Activated naive CD8-positive, alpha-beta T cell treated with anti-CD3 and anti-CD28 coated beads, Interleukin-2, amount 50 U/mL, for 24 hours (primary cell): ENCODE measurements around the gene TLR4.

ENCODE experiments used
- ATAC-seq: fragments of 150-1000 bp; cut with Tn5 transposase; one replicate; pipeline ENCODE4 v1.10.0; 2021
- DNase-seq: peaks from one replicate; pipeline ENCODE4 v3.0.0; 2021
- H3K27ac Mint-ChIP-seq: one replicate; pipeline ENCODE4 v1.8.0; 2021; ENCODE audit warnings: mild to moderate bottlenecking, mixed read lengths
- H3K27me3 Mint-ChIP-seq: one replicate; pipeline ENCODE4 v1.8.0; 2021; ENCODE audit warnings: mixed read lengths
- H3K36me3 Mint-ChIP-seq: one replicate; pipeline ENCODE4 v1.8.0; 2021; ENCODE audit warnings: low read depth, mixed read lengths
- H3K4me1 Mint-ChIP-seq: one replicate; pipeline ENCODE4 v1.8.0; 2021; ENCODE audit warnings: mixed read lengths
- H3K4me3 Mint-ChIP-seq: one replicate; pipeline ENCODE4 v1.8.0; 2021; ENCODE audit warnings: mild to moderate bottlenecking, moderate library complexity, mixed read lengths
- H3K9me3 Mint-ChIP-seq: one replicate; pipeline ENCODE4 v1.8.0; 2021; ENCODE audit warnings: mixed read lengths

Gene TLR4

DNA sequence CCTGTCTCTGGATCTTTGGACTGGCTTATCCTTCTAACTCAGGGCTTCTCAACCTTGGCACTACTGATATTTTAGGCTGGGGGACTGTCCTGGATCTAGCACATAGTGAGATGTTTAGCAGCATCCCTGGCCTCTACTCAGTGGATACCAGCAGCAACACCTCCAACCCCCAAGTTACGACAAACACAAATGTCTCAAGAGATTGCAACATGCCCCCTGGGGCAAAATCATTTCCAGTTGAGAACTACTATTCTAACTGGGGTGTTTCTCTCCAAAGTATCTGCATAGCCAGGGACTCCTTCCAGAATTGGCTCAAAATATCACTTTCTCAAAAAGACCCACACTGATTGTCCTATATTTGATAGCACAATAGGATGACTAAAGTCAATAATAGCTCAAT is 7.2 kb upstream of the TLR4 start:
- H3K36me3 Mint-ChIP-seq = no peaks in the 10 kb centered on the region
- H3K27ac Mint-ChIP-seq = no peak overlapping the region
- DNase-seq (no peak), ATAC-seq (no peak)
- H3K27me3 Mint-ChIP-seq = no peaks in the 10 kb centered on the region
- H3K4me1 Mint-ChIP-seq = no peaks in the 10 kb centered on the region
- H3K4me3 Mint-ChIP-seq = no peak overlapping the region
- peaks cover 16% of the 10 kb centered on the region for H3K9me3 Mint-ChIP-seq

DNA sequence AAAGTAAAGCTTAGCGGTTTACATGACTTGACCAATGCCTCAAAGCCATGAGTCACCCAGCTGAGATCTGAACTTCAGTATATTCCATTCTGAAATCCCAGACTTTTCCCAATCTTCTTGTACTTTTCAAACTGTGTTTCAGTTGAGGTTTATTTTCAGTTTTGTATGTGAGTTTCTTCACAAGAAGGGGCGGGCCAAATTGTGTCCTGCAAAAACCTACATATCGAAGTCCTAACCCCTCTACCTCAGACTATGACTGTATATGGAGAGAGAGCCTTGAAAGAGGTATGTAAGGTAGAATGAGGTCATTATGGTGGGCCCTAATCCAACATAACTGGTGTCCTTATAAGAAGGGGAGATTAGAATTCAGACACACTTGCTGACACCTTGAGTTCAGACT is 666 bp upstream of the TLR4 start:
- Mint-ChIP-seq H3K9me3 (no peaks in the 10 kb centered on the region), H3K27me3 (peaks cover 5% of the 10 kb centered on the region), H3K27ac (no peak overlapping the region), H3K4me1 (peaks cover 3% of the 10 kb centered on the region), H3K4me3 (no peak overlapping the region), H3K36me3 (no peaks in the 10 kb centered on the region)
- DNase-seq (no peak), ATAC-seq (no peak)

- ATAC-seq (no peak), DNase-seq (no peak)
- no peaks in the 10 kb centered on the region for H3K36me3 Mint-ChIP-seq
- H3K27ac Mint-ChIP-seq = no peak overlapping the region
- peaks cover 3% of the 10 kb centered on the region for H3K4me1 Mint-ChIP-seq
- peaks cover 5% of the 10 kb centered on the region for H3K27me3 Mint-ChIP-seq
- no peaks in the 10 kb centered on the region for H3K9me3 Mint-ChIP-seq
- H3K4me3 Mint-ChIP-seq = no peak overlapping the region
Observed at GRCh38 chr9:117704597-117704996, 394 bp downstream of the TLR4 start.

GRCh38 chr9:117705386-117705785 is 1.2 kb downstream of the TLR4 start:
- DNase-seq (no peak), ATAC-seq (no peak)
- Mint-ChIP-seq H3K27ac (no peak overlapping the region), H3K27me3 (peaks cover 5% of the 10 kb centered on the region), H3K4me1 (peaks cover 3% of the 10 kb centered on the region), H3K36me3 (no peaks in the 10 kb centered on the region), H3K9me3 (no peaks in the 10 kb centered on the region), H3K4me3 (no peak overlapping the region)

DNA sequence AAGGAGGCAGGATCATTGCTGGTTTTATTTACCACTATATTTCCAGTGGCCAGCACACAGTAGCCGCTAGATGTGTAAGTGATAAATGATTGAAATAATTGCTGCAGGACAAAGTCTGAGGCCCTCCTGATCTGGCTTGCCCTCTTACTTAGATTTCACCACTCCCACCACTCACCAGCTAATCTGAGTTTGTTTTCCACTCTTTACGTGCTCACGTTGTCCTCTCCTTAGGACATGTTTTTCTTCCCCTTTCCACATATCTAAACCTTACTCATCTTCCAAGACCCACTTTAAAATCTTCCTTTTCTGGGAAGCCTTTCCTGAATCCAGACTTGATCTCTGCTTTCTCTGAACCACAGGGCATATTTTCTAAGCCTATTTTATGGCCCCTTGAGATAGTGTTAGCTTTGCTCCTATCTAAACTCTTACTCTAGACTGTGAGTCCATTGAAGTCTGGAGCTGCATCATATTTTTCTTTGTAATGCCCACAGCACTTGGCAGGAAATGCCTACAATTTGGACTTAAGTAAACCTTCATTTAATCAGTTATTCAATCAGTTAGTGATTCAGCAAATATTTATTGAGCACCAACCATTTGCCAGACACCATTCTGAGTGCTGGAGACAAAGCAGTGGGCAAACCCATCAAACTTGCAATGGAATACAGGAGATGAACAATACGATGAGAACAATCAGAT is 2.4 kb downstream of the TLR4 start:
- Mint-ChIP-seq H3K36me3 (no peaks in the 10 kb centered on the region), H3K27ac (no peak overlapping the region)

DNA sequence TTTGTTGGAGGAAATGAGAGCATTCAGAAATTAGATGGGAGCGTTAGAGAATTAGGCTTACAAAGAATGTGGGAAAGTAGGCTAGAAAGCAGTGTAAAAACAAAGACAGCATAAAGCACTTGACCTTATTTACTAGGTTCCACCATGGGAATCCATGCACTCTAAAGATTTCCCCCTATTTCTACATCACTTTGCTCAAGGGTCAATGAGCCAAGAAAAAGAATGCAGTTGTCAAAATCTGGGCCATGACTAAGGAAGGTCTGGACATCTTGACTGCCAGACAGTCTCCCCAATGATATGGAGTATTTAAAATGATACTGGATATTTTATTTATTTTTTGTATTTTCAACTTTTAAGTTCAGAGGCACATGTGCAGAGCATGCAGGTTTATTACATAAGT is 3.4 kb downstream of the TLR4 start:
- H3K27me3 Mint-ChIP-seq = peaks cover 7% of the 10 kb centered on the region
- ATAC-seq (no peak), DNase-seq (no peak)
- no peaks in the 10 kb centered on the region for H3K36me3 Mint-ChIP-seq
- H3K4me1 Mint-ChIP-seq = peaks cover 3% of the 10 kb centered on the region
- no peaks in the 10 kb centered on the region for H3K9me3 Mint-ChIP-seq
- H3K4me3 Mint-ChIP-seq = no peak overlapping the region
- H3K27ac Mint-ChIP-seq = no peak overlapping the region

More for the DNA sequence above, 2.4 kb downstream of the TLR4 start:
- Mint-ChIP-seq H3K9me3 (no peaks in the 10 kb centered on the region), H3K4me3 (no peak overlapping the region), H3K4me1 (peaks cover 3% of the 10 kb centered on the region), H3K27me3 (peaks cover 7% of the 10 kb centered on the region)
- DNase-seq = no peak
- no peak for ATAC-seq

GRCh38 chr9:117709936-117710335 is 5.7 kb downstream of the TLR4 start:
- no peak for ATAC-seq
- no peak overlapping the region for H3K27ac Mint-ChIP-seq

DNA sequence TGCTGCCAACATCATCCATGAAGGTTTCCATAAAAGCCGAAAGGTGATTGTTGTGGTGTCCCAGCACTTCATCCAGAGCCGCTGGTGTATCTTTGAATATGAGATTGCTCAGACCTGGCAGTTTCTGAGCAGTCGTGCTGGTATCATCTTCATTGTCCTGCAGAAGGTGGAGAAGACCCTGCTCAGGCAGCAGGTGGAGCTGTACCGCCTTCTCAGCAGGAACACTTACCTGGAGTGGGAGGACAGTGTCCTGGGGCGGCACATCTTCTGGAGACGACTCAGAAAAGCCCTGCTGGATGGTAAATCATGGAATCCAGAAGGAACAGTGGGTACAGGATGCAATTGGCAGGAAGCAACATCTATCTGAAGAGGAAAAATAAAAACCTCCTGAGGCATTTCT is 10.1 kb downstream of the TLR4 start:
- no peaks in the 10 kb centered on the region for H3K9me3 Mint-ChIP-seq
- no peak overlapping the region for H3K4me3 Mint-ChIP-seq
- peaks cover 16% of the 10 kb centered on the region for H3K4me1 Mint-ChIP-seq
- ATAC-seq (no peak), DNase-seq (no peak)
- no peak overlapping the region for H3K27ac Mint-ChIP-seq
- no peaks in the 10 kb centered on the region for H3K36me3 Mint-ChIP-seq
- peaks cover 2% of the 10 kb centered on the region for H3K27me3 Mint-ChIP-seq

More at GRCh38 chr9:117709936-117710335, 5.7 kb downstream of the TLR4 start:
- Mint-ChIP-seq H3K9me3 (no peaks in the 10 kb centered on the region), H3K4me1 (no peaks in the 10 kb centered on the region), H3K36me3 (no peaks in the 10 kb centered on the region), H3K27me3 (peaks cover 4% of the 10 kb centered on the region), H3K4me3 (no peak overlapping the region)
- DNase-seq = no peak

GRCh38 chr9:117715411-117715989 is 11.3 kb downstream of the TLR4 start:
- ATAC-seq (no peak), DNase-seq (no peak)
- Mint-ChIP-seq H3K27ac (no peak overlapping the region), H3K9me3 (no peaks in the 10 kb centered on the region), H3K4me1 (peaks cover 16% of the 10 kb centered on the region), H3K36me3 (no peaks in the 10 kb centered on the region), H3K4me3 (no peak overlapping the region), H3K27me3 (peaks cover 2% of the 10 kb centered on the region)

DNA sequence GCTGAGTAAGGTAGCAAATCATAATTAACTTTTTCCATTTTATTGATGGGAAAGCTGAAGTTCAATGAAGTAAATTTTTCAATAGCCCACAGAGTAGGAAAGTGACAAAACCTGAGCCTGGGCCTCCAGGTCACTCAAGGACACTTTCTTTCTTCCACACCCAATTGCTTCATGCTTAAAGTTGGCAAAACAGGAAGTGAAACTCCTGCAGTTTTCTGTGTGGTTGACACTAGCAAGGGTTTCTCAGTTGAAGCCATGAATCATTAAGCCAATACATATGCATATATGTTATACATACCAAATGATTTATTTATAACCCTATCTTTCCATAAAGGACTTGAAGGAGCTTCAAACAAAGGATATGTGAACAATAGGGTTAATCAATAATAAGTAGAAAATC is 13.9 kb downstream of the TLR4 start:
- peak; percentile 11 for DNase-seq
- H3K36me3 Mint-ChIP-seq = no peaks in the 10 kb centered on the region
- no peak overlapping the region for H3K4me3 Mint-ChIP-seq

DNA sequence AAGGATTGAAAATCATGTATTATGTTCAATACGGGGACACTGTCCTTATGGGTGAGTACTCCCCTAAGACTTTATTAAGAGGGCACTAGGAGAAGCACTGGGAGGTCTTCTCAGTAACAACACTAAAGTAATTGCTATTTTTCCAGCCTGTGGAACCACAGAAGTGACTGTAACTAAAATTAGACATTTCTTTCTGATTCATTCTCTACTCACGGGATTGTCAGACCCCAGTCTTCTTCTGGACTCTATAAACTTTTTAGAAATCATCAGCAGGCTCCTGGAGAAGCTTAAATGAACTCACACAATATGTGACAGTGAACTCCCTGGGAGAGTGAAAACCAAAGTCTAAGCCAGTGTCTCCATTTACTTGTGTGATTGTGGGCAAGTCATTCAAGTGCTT is 14.5 kb downstream of the TLR4 start:
- peaks cover 4% of the 10 kb centered on the region for H3K27me3 Mint-ChIP-seq
- peaks cover 16% of the 10 kb centered on the region for H3K4me1 Mint-ChIP-seq
- no peak for DNase-seq
- no peaks in the 10 kb centered on the region for H3K9me3 Mint-ChIP-seq
- H3K4me3 Mint-ChIP-seq = no peak overlapping the region
- no peak for ATAC-seq
- H3K36me3 Mint-ChIP-seq = no peaks in the 10 kb centered on the region
- no peak overlapping the region for H3K27ac Mint-ChIP-seq

More for the DNA sequence above, 13.9 kb downstream of the TLR4 start:
- peak; percentile 73 for ATAC-seq
- Mint-ChIP-seq H3K9me3 (no peaks in the 10 kb centered on the region), H3K27me3 (peaks cover 4% of the 10 kb centered on the region), H3K4me1 (peaks cover 16% of the 10 kb centered on the region), H3K27ac (no peak overlapping the region)

DNA sequence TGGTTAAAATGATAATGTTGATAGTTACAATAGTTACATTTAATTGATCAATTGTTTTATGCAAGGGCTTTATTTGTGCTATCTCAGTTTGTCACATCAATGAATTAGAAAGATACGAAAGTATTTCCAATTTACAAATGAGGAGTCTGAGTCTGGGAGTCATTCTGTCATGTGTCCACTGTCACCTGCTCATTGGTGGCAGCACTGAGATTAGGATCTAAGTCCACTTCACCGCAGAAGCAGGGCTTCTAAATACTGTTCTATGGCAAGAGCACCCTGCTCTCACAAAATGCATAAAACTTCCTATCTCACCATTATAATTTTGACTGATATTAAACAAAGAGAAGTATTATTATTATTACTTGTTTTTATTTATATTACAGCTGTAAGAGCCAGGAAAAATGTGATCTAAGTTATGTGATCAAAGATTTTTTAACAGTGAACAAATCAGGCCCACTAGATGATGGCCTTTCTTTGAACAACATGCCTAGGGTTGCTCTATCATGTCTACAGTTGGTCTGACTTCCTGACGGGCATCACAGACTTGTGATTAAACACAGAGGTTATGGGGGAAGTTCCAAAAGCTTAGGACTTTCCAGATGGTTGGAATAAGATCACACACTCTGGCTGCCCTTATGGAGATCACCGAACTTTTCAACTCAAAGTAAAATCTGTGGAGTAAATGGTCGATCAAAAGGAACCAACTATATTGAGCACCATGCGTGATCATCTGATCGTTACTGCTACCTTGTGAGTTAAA is 15.1 kb downstream of the TLR4 start:
- DNase-seq (no peak), ATAC-seq (no peak)
- no peak overlapping the region for H3K27ac Mint-ChIP-seq
- no peak overlapping the region for H3K4me3 Mint-ChIP-seq
- H3K4me1 Mint-ChIP-seq = peaks cover 16% of the 10 kb centered on the region
- no peaks in the 10 kb centered on the region for H3K36me3 Mint-ChIP-seq
- no peaks in the 10 kb centered on the region for H3K9me3 Mint-ChIP-seq
- peaks cover 4% of the 10 kb centered on the region for H3K27me3 Mint-ChIP-seq

DNA sequence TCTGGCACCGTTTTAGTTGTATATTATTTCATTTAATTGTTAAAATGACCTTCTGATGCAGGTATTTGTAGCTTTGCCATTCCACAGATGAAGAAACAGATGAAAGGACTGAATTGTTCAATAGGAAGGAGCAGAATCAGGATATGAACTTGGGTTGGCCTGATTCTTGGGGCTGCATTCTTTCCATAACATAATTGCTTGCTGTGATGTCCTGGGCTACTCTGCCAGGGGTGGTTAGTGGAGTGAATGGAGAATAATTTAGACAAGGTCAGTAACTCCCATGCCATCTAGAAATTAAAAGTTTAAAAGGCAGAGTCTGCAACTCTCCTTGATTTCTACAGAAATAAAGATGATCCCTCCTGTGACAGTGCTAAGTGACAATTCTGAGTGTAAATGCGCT is 15.9 kb downstream of the TLR4 start:
- Mint-ChIP-seq H3K27me3 (peaks cover 4% of the 10 kb centered on the region), H3K27ac (no peak overlapping the region), H3K36me3 (no peaks in the 10 kb centered on the region), H3K4me1 (peaks cover 16% of the 10 kb centered on the region), H3K9me3 (no peaks in the 10 kb centered on the region), H3K4me3 (no peak overlapping the region)
- DNase-seq = no peak
- no peak for ATAC-seq

DNA sequence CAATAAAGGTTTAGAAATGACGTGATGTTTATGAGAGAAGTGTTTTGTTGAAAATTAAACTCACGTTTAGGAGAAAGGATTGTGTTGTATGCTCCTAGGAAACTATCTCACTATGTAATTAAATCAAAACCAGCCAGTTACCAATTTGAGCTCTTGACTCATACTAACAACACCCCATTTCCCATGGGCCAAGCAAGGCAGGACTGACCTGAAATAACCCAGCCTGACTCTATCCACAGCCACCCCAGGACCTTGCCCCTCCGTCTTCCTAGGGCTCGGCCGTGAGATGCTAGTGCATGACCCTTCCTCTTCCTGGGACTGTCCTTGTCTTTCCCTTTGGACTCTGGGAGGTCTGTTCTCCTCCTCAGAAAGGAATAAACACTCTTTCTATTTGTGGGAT is 16.4 kb downstream of the TLR4 start:
- Mint-ChIP-seq H3K4me3 (no peak overlapping the region), H3K4me1 (peaks cover 16% of the 10 kb centered on the region), H3K27ac (no peak overlapping the region), H3K36me3 (no peaks in the 10 kb centered on the region), H3K9me3 (no peaks in the 10 kb centered on the region), H3K27me3 (peaks cover 4% of the 10 kb centered on the region)
- ATAC-seq = no peak
- DNase-seq = no peak

GRCh38 chr9:117720987-117721386 is 16.8 kb downstream of the TLR4 start:
- Mint-ChIP-seq H3K36me3 (no peaks in the 10 kb centered on the region), H3K4me3 (no peak overlapping the region), H3K27ac (no peak overlapping the region), H3K4me1 (peaks cover 16% of the 10 kb centered on the region), H3K27me3 (peaks cover 4% of the 10 kb centered on the region), H3K9me3 (no peaks in the 10 kb centered on the region)
- ATAC-seq (no peak), DNase-seq (no peak)
